ENCODE measurements around the gene ADCY2.

ADCY2 gene

DNA sequence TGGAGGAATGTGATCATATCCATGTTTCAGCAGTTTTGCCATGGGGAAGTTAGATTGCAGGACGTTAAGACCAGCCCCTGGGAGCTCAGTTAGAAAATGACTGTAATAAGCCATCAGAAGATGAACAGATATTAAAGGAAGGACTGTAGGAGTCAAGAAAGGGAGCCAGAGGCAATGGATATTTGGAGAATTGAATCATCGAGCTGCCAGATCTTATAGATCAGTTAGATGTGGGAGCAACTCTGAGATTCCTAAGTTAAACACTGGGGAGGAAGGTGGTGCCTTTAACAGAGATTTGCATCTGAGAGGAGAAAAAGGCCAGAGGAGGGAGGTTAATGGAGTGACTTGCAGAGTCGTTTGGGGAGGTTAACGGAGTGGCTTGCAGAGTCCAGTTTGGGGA lies 96.4 kb downstream of the ADCY2 start:
- H3K36me3 ChIP-seq (ENCODE audit: control insufficient read depth, low read length) = no peaks in the 10 kb centered on the region
- H3F3A ChIP-seq (ENCODE audit: control insufficient read depth, insufficient read depth) = no peaks in the 10 kb centered on the region
- no peaks in the 10 kb centered on the region for H4K20me1 ChIP-seq (ENCODE audit: control insufficient read depth, insufficient read depth, low read depth, low read length)
- TF ChIP-seq, protein P1, sequence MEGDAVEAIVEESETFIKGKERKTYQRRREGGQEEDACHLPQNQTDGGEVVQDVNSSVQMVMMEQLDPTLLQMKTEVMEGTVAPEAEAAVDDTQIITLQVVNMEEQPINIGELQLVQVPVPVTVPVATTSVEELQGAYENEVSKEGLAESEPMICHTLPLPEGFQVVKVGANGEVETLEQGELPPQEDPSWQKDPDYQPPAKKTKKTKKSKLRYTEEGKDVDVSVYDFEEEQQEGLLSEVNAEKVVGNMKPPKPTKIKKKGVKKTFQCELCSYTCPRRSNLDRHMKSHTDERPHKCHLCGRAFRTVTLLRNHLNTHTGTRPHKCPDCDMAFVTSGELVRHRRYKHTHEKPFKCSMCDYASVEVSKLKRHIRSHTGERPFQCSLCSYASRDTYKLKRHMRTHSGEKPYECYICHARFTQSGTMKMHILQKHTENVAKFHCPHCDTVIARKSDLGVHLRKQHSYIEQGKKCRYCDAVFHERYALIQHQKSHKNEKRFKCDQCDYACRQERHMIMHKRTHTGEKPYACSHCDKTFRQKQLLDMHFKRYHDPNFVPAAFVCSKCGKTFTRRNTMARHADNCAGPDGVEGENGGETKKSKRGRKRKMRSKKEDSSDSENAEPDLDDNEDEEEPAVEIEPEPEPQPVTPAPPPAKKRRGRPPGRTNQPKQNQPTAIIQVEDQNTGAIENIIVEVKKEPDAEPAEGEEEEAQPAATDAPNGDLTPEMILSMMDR (IDR thresholded peaks at IDR 0.05; ENCODE audit: low read depth, low read length, poor library complexity, severe bottlenecking) = no peak
- no peak for TF ChIP-seq EZH2phosphoT487 (IDR thresholded peaks at IDR 0.05; ENCODE audit: borderline replicate concordance, low read length)
- no peaks in the 10 kb centered on the region for H3K4me1 ChIP-seq (ENCODE audit: control insufficient read depth, low read length)
- no peaks in the 10 kb centered on the region for H3K9me3 ChIP-seq (ENCODE audit: control insufficient read depth, insufficient read depth, low read length)
- H3K27ac ChIP-seq (ENCODE audit: low read depth, low read length) = no peak overlapping the region
- H3K27me3 ChIP-seq (ENCODE audit: control insufficient read depth, low read length) = no peaks in the 10 kb centered on the region
- H3K79me2 ChIP-seq (ENCODE audit: control insufficient read depth, low read length) = no peaks in the 10 kb centered on the region
- no peak overlapping the region for H3K4me2 ChIP-seq (ENCODE audit: low read length)
- no peaks in the 10 kb centered on the region for H3K9me2 ChIP-seq (replicated peaks; ENCODE audit: control insufficient read depth, low read length)
- no peak overlapping the region for H3K4me3 ChIP-seq (ENCODE audit: low read length)

DNA sequence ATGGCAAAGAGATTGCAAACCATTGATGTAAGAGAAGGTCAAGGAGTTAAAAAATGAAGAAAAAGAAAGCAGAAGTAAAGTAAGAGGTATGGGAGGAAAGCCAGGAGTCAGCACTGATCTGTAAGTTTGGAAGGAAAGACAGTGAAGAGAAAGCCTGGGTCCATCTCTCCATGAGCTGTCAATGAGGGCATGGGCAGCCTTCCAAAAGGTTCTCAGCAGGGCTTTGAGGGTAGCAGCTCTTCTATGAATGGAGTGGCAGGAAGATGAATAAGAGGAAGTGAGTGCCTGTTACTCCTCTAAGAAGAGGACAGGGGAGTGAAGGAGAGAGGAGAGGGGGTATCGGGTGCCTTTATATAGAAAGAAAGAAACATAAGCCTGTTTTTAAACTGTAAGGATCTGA lies 97.1 kb downstream of the ADCY2 start:
- no peaks in the 10 kb centered on the region for H3F3A ChIP-seq (ENCODE audit: control insufficient read depth, insufficient read depth)
- H3K4me3 ChIP-seq (ENCODE audit: low read length) = no peak overlapping the region
- H3K9me3 ChIP-seq (ENCODE audit: control insufficient read depth, insufficient read depth, low read length) = no peaks in the 10 kb centered on the region
- H3K9me2 ChIP-seq (replicated peaks; ENCODE audit: control insufficient read depth, low read length) = no peaks in the 10 kb centered on the region
- H4K20me1 ChIP-seq (ENCODE audit: control insufficient read depth, insufficient read depth, low read depth, low read length) = no peaks in the 10 kb centered on the region
- no peaks in the 10 kb centered on the region for H3K4me1 ChIP-seq (ENCODE audit: control insufficient read depth, low read length)
- no peaks in the 10 kb centered on the region for H3K79me2 ChIP-seq (ENCODE audit: control insufficient read depth, low read length)
- H3K36me3 ChIP-seq (ENCODE audit: control insufficient read depth, low read length) = no peaks in the 10 kb centered on the region
- TF ChIP-seq, protein P1 (IDR thresholded peaks at IDR 0.05; ENCODE audit: low read depth, low read length, poor library complexity, severe bottlenecking) = no peak
- no peak for TF ChIP-seq EZH2phosphoT487 (IDR thresholded peaks at IDR 0.05; ENCODE audit: borderline replicate concordance, low read length)
- H3K27ac ChIP-seq (ENCODE audit: low read depth, low read length) = no peak overlapping the region
- no peaks in the 10 kb centered on the region for H3K27me3 ChIP-seq (ENCODE audit: control insufficient read depth, low read length)
- no peak overlapping the region for H3K4me2 ChIP-seq (ENCODE audit: low read length)

DNA sequence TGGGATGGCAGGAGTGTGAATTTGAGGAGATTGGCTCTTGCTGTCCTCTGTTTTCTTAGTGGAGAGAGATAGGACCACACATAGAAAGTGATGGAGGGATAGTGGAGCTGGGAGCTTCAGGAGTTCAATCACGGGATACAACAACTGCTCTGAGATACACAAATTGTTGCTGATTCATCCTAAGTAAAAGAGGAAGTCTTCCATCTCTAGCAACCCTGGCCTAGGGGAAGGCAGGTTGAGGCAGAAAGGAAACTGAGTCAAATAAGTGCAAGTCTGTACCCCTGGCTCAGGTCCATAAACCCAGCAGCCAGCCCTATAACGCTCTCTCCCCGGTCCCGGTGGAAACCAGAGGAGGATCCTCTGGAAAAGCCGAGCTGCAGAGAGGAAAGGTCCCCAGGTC lies 97.7 kb downstream of the ADCY2 start:
- Histone ChIP-seq H3K27me3 (ENCODE audit: control insufficient read depth, low read length) (no peaks in the 10 kb centered on the region), H3K4me3 (ENCODE audit: low read length) (no peak overlapping the region), H3F3A (ENCODE audit: control insufficient read depth, insufficient read depth) (no peaks in the 10 kb centered on the region), H3K4me1 (ENCODE audit: control insufficient read depth, low read length) (no peaks in the 10 kb centered on the region), H3K9me2 (replicated peaks; ENCODE audit: control insufficient read depth, low read length) (no peaks in the 10 kb centered on the region), H4K20me1 (ENCODE audit: control insufficient read depth, insufficient read depth, low read depth, low read length) (no peaks in the 10 kb centered on the region), H3K4me2 (ENCODE audit: low read length) (no peak overlapping the region), H3K27ac (ENCODE audit: low read depth, low read length) (no peak overlapping the region), H3K9me3 (ENCODE audit: control insufficient read depth, insufficient read depth, low read length) (no peaks in the 10 kb centered on the region), H3K79me2 (ENCODE audit: control insufficient read depth, low read length) (no peaks in the 10 kb centered on the region), H3K36me3 (ENCODE audit: control insufficient read depth, low read length) (no peaks in the 10 kb centered on the region)
- TF ChIP-seq, protein P1 (IDR thresholded peaks at IDR 0.05; ENCODE audit: low read depth, low read length, poor library complexity, severe bottlenecking) = no peak
- no peak for TF ChIP-seq EZH2phosphoT487 (IDR thresholded peaks at IDR 0.05; ENCODE audit: borderline replicate concordance, low read length)

All from DOHH2 (cell line).